ENCODE data around the gene TRPM2. TPM values are rescaled to one million over a fixed set of nuclear protein-coding genes. Genes with fewer than 3 reads are reported as not detected.

The TRPM2 gene
- polyA plus RNA-seq, 4 donors, result 0.89 to 2.7 (median 2.3) TPM

DNA sequence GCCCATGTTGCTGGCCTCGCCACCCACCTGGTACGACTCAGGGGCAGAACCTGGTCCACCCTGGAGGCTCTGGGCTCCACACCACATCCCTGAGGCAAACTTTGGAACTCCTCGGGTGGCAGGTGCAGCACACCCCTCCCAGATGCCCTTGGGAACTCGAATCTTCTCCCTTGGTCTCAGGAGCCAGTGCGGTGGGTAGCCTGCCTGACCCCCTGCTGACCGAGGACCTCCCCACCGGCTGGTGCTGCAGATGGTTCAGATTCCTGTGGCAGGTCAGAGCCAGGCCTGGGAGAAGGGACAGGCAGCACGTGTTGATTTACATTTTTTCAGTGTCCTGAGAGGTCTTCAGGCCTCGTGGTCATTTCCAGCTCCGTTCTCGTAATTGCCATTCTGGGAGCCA is 7.9 kb upstream of the TRPM2 start:
- Histone ChIP-seq H3K9me3 (ENCODE audit: control insufficient read depth in 2 of 2, insufficient read depth in 1 of 2, low read depth in 1 of 2, low read length in 1 of 2) (no peaks in the 10 kb centered on the region), H3K27me3 (ENCODE audit: control insufficient read depth in 3 of 3, insufficient read depth in 3 of 3, low read length in 3 of 3) (peaks cover 0 to 21% (median 0%) of the 10 kb centered on the region in 3 donors), H3K36me3 (ENCODE audit: control insufficient read depth in 3 of 3, insufficient read depth in 2 of 3, low read depth in 1 of 3, low read length in 3 of 3) (no peaks in the 10 kb centered on the region), H3K4me1 (ENCODE audit: control insufficient read depth in 3 of 3, insufficient read depth in 2 of 3, low read depth in 1 of 3, low read length in 2 of 3) (no peaks in the 10 kb centered on the region), H3K4me3 (ENCODE audit: low read depth in 1 of 3, low read length in 3 of 3) (no peak overlapping the region), H3K27ac (ENCODE audit: low read depth in 1 of 3, low read length in 2 of 3) (no peak overlapping the region)
- DNase-seq (no peak), FAIRE-seq (no peak)
- 42 to 67% (median 54%) methylated on average over 11 of the region's 11 CpGs for WGBS, 3 donors

DNA sequence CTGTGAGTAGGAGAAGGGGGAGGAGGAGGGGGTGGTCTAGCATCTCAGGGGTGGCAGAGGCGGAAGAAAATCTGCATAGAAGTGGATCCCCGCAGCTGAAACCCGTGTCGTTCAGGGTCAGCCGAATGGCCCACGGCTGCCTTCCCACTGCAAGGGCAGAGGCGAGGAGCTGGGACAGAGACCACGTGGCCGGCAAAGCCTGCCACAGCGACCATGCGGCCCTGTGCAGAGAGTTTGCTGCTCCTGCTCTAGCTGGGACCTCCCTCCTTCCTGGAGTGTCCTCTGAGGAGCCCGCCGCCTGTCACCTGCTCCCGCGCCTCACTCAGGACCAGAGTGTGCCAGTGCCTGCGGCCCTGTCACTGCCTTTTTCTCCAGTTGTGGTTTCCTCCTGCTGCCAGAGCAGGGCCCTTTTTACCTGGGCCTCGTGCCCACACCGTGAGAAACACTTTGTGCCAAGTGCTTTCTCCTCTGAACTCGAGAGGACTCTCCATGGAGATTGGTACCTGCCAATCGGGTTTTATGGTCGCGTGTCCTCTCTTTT is 5.4 kb upstream of the TRPM2 start:
- Histone ChIP-seq H3K4me1 (ENCODE audit: control insufficient read depth in 3 of 3, insufficient read depth in 2 of 3, low read depth in 1 of 3, low read length in 2 of 3) (no peaks in the 10 kb centered on the region), H3K36me3 (ENCODE audit: control insufficient read depth in 3 of 3, insufficient read depth in 2 of 3, low read depth in 1 of 3, low read length in 3 of 3) (no peaks in the 10 kb centered on the region), H3K4me3 (ENCODE audit: low read depth in 1 of 3, low read length in 3 of 3) (no peak overlapping the region), H3K9me3 (ENCODE audit: control insufficient read depth in 2 of 2, insufficient read depth in 1 of 2, low read depth in 1 of 2, low read length in 1 of 2) (no peaks in the 10 kb centered on the region), H3K27me3 (ENCODE audit: control insufficient read depth in 3 of 3, insufficient read depth in 3 of 3, low read length in 3 of 3) (peaks cover 0 to 36% (median 2%) of the 10 kb centered on the region in 3 donors), H3K27ac (ENCODE audit: low read depth in 1 of 3, low read length in 2 of 3) (no peak overlapping the region)
- DNase-seq, result no peak
- no peak for FAIRE-seq
- WGBS, 3 donors, result 49 to 56% (median 54%) methylated on average over 20 to 22 of the region's 22 CpGs

DNA sequence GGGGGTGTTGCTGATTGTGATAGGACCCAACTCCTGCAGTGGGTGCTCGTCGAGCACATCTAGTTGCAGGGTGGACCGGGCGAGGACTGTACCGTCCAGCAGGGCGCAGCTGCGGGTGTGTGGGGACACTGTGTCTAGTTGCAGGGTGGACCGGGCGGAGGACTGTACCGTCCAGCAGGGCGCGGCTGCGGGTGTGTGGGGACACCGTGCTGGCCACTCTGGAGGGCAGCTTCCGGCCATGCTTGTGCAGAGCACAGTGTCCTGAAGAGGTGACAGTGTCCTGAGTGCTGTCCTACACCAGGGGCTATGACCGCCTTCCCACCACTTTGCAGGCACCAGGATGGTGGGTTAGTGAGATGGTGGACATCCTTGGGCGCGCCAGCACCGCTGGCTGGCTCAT is 4.6 kb upstream of the TRPM2 start:
- FAIRE-seq (no peak), DNase-seq (no peak)
- 85 to 93% (median 85%) methylated on average over 19 of the region's 19 CpGs for WGBS, 3 donors
- Histone ChIP-seq H3K36me3 (ENCODE audit: control insufficient read depth in 3 of 3, insufficient read depth in 2 of 3, low read depth in 1 of 3, low read length in 3 of 3) (no peaks in the 10 kb centered on the region), H3K4me3 (ENCODE audit: low read depth in 1 of 3, low read length in 3 of 3) (no peak overlapping the region), H3K4me1 (ENCODE audit: control insufficient read depth in 3 of 3, insufficient read depth in 2 of 3, low read depth in 1 of 3, low read length in 2 of 3) (no peaks in the 10 kb centered on the region), H3K27ac (ENCODE audit: low read depth in 1 of 3, low read length in 2 of 3) (no peak overlapping the region), H3K9me3 (ENCODE audit: control insufficient read depth in 2 of 2, insufficient read depth in 1 of 2, low read depth in 1 of 2, low read length in 1 of 2) (no peaks in the 10 kb centered on the region), H3K27me3 (ENCODE audit: control insufficient read depth in 3 of 3, insufficient read depth in 3 of 3, low read length in 3 of 3) (peaks cover 0 to 36% (median 2%) of the 10 kb centered on the region in 3 donors)

DNA sequence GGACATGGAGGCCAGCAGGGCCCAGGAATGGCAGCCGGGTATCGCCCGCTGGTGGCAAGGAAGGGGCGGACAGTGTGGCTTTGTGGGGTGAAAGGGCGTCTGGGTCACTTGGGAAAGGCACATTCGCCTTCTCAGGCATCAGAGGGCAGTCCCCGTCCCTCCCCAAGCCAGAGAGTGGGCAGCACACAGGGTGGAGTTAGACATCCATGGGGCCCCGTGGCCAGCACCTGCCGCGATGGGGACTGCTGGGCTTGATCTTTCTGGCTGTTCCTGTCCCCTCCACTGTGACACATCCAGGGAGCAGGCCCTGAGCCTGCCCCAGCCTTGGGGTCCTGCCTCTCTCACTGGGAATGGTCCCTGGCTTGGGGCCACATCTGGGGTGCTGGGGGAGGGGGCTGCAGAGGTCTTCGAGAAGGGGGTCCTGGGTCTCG is 4.0 kb upstream of the TRPM2 start:
- FAIRE-seq (no peak), DNase-seq (no peak)
- no peak overlapping the region for H3K27ac ChIP-seq (ENCODE audit: low read depth in 1 of 3, low read length in 2 of 3)
- H3K36me3 ChIP-seq (ENCODE audit: control insufficient read depth in 3 of 3, insufficient read depth in 2 of 3, low read depth in 1 of 3, low read length in 3 of 3), result no peaks in the 10 kb centered on the region
- H3K27me3 ChIP-seq (ENCODE audit: control insufficient read depth in 3 of 3, insufficient read depth in 3 of 3, low read length in 3 of 3), result peaks cover 0 to 36% (median 2%) of the 10 kb centered on the region in 3 donors
- H3K4me3 ChIP-seq (ENCODE audit: low read depth in 1 of 3, low read length in 3 of 3), result no peak overlapping the region
- no peaks in the 10 kb centered on the region for H3K9me3 ChIP-seq (ENCODE audit: control insufficient read depth in 2 of 2, insufficient read depth in 1 of 2, low read depth in 1 of 2, low read length in 1 of 2)
- WGBS, 3 donors, result 60 to 79% (median 73%) methylated on average over 12 of the region's 12 CpGs
- H3K4me1 ChIP-seq (ENCODE audit: control insufficient read depth in 3 of 3, insufficient read depth in 2 of 3, low read depth in 1 of 3, low read length in 2 of 3), result no peaks in the 10 kb centered on the region

DNA sequence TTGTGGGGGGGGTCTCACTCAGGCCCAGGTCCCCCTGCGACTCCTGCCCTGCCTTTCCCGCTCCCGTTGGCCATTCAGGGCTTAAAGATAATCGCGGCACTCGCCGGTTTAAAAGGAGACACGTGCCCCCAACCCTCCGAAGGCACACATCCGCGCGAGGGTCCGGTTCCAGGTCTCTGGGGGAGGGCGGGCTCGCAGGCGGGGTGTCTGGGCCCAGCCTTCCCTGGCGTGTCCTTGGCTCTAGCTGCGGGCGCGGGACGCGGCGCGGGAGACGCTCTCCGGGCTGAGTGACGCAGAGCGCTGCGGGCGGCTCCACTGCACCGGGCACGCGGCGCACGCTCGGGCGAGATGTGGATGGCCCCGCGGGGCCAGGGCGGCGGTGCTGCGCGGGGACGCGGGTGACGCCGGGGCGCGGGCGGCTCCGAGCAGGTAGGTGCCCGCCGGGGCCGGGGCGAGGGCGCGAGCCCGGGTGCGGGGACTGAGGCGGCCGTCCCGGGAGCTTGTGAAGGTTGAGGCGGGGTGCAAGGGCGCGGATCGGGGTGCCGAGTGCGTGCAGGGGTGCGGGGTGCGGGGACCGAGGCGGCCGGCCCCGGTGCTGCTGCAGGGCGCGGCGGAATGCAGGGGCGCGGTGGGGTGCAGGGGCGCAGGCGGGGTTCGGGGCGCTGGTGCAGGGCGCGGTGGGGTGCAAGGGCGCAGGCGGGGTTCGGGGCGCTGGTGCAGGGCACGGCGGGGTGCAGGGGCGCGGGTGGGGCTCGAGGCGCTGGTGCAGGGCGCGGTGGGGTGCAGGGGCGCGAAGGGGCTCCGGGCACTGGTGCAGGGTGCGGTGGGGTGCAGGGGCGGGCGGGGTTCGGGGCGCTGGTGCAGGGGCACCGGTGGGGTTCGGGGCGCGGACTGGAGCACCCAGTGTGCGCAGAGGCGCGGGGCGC is 3.3 kb upstream of the TRPM2 start:
- no peaks in the 10 kb centered on the region for H3K36me3 ChIP-seq (ENCODE audit: control insufficient read depth in 3 of 3, insufficient read depth in 2 of 3, low read depth in 1 of 3, low read length in 3 of 3)
- no peaks in the 10 kb centered on the region for H3K4me1 ChIP-seq (ENCODE audit: control insufficient read depth in 3 of 3, insufficient read depth in 2 of 3, low read depth in 1 of 3, low read length in 2 of 3)
- no peak overlapping the region for H3K4me3 ChIP-seq (ENCODE audit: low read depth in 1 of 3, low read length in 3 of 3)
- DNase-seq, result no peak
- H3K27ac ChIP-seq (ENCODE audit: low read depth in 1 of 3, low read length in 2 of 3), result no peak overlapping the region
- H3K27me3 ChIP-seq (ENCODE audit: control insufficient read depth in 3 of 3, insufficient read depth in 3 of 3, low read length in 3 of 3), result peaks cover 0 to 36% (median 2%) of the 10 kb centered on the region in 3 donors
- 12 to 15% (median 15%) methylated on average over 42 to 113 of the region's 113 CpGs for WGBS, 3 donors
- H3K9me3 ChIP-seq (ENCODE audit: control insufficient read depth in 2 of 2, insufficient read depth in 1 of 2, low read depth in 1 of 2, low read length in 1 of 2), result no peaks in the 10 kb centered on the region
- no peak for FAIRE-seq

DNA sequence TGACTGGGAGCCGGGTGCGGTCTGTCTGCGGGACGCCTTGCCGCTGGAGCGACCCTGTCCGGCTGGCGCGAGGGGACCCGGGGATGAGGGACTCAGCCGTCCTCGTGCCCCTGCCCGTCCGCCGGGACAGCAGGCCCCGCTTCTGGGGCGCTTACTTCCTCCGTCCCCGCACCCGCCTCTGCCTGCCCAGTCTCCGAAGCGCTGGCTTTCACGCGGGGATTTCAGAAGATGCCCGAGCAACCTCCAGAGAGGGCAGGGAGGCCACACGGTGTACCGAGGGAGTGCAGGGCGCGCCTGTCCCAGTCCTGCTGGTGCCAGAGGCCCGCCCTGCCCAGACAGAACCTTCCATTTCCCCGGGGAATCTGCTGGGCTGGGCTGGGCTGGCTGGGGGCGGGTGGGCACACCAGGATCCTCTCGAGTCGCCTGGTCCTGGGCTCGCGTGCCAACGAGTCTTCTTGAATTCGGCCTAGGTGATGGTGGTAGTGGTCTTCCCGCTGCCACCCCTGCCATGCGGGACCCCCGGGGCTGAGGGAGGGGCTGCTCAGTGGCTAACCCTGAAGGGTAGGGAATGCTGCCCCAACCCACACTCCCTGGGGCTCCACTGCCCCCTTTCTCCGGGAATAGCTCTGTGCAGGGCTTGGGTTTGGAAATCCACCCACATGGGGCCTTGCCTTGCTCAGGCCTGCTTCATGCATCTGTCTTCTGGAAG is 2.5 kb upstream of the TRPM2 start:
- WGBS, 3 donors, result 35 to 46% (median 40%) methylated on average over 28 to 42 of the region's 42 CpGs
- no peaks in the 10 kb centered on the region for H3K9me3 ChIP-seq (ENCODE audit: control insufficient read depth in 2 of 2, insufficient read depth in 1 of 2, low read depth in 1 of 2, low read length in 1 of 2)
- peaks cover 0 to 36% (median 2%) of the 10 kb centered on the region in 3 donors for H3K27me3 ChIP-seq (ENCODE audit: control insufficient read depth in 3 of 3, insufficient read depth in 3 of 3, low read length in 3 of 3)
- FAIRE-seq (no peak), DNase-seq (no peak)
- no peaks in the 10 kb centered on the region for H3K4me1 ChIP-seq (ENCODE audit: control insufficient read depth in 3 of 3, insufficient read depth in 2 of 3, low read depth in 1 of 3, low read length in 2 of 3)
- no peak overlapping the region for H3K4me3 ChIP-seq (ENCODE audit: low read depth in 1 of 3, low read length in 3 of 3)
- no peak overlapping the region for H3K27ac ChIP-seq (ENCODE audit: low read depth in 1 of 3, low read length in 2 of 3)
- no peaks in the 10 kb centered on the region for H3K36me3 ChIP-seq (ENCODE audit: control insufficient read depth in 3 of 3, insufficient read depth in 2 of 3, low read depth in 1 of 3, low read length in 3 of 3)

DNA sequence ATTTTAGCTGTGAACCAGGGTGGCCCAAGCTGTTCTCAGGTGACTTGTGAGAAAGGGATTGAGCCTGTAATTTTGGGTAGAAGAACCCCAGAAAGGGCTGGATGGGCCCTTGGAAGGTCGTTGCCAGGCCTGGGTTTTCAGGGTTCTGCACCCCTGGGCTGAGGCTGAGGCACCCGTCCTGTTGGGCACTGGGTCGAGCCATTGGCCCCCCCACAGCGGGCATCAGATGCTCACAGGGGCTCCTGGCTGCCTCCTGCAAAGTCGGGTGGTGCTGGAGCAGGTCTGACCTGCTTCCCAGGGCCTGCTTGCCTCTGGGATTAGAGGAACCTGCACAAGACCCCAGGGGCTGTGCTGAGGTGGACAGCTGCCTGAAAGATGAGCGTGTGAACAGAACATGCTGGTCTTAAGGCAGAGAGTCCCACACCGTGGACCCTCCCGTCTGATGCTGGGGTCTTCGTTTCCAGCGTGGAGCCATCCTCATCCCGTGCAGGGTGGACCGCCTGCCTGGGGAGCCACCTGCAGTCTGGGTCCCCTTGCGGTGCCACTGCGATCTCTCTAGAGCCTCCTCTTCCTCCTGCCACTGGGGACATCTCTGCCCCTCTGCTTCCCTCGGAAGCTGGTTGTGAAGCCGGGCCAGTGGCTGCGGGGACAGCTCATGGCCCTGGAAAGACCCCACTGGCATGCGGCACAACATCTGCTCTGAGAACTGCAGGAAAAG is 1.7 kb upstream of the TRPM2 start:
- peaks cover 0 to 36% (median 2%) of the 10 kb centered on the region in 3 donors for H3K27me3 ChIP-seq (ENCODE audit: control insufficient read depth in 3 of 3, insufficient read depth in 3 of 3, low read length in 3 of 3)
- 82 to 86% (median 83%) methylated on average over 18 of the region's 18 CpGs for WGBS, 3 donors
- H3K4me3 ChIP-seq (ENCODE audit: low read depth in 1 of 3, low read length in 3 of 3), result no peak overlapping the region
- H3K27ac ChIP-seq (ENCODE audit: low read depth in 1 of 3, low read length in 2 of 3), result no peak overlapping the region
- no peaks in the 10 kb centered on the region for H3K4me1 ChIP-seq (ENCODE audit: control insufficient read depth in 3 of 3, insufficient read depth in 2 of 3, low read depth in 1 of 3, low read length in 2 of 3)
- H3K36me3 ChIP-seq (ENCODE audit: control insufficient read depth in 3 of 3, insufficient read depth in 2 of 3, low read depth in 1 of 3, low read length in 3 of 3), result no peaks in the 10 kb centered on the region
- no peak for DNase-seq
- no peak for FAIRE-seq
- H3K9me3 ChIP-seq (ENCODE audit: control insufficient read depth in 2 of 2, insufficient read depth in 1 of 2, low read depth in 1 of 2, low read length in 1 of 2), result no peaks in the 10 kb centered on the region
